Tibial nerve (tissue), 4 donors: ENCODE results near the gene TMED7. TPM values are rescaled to one million over a fixed set of nuclear protein-coding genes. Genes with fewer than 3 reads are reported as not detected.
"Not testable (repeated sequence)": the region's sequence is repeated elsewhere in the genome, so short reads cannot be mapped to it uniquely, and the experiment has no call there.

Experiments used
- DNase-seq, 2 donors: peaks; one replicate each; pipeline ENCODE4 v3.0.0-alpha.2; 2019; ENCODE audit warnings: low spot score in 2 of 2
- H3K27ac ChIP-seq, 4 donors: fragments of 200-600 bp; sonication (generic) in 3 of 4; one replicate each; pipeline ENCODE4 v1.5.1; 2017 to 2019; ENCODE audit warnings: mild to moderate bottlenecking in 1 of 4
- H3K27me3 ChIP-seq, 2 donors: fragments of 200-600 bp; sonication (generic) in 1 of 2; one replicate each; pipeline versions ENCODE4 v1.5.1 to v1.6.0; 2017 to 2019
- H3K36me3 ChIP-seq, 3 donors: fragments of 200-600 bp; sonication (generic); one replicate each; pipeline ENCODE4 v1.5.1; 2018 to 2019
- H3K4me1 ChIP-seq, 4 donors: fragments of 200-600 bp; sonication (generic) in 3 of 4; one replicate each; pipeline ENCODE4 v1.5.1; 2017 to 2019
- H3K4me3 ChIP-seq, 4 donors: fragments of 200-600 bp; sonication (generic) in 3 of 4; one replicate each; pipeline ENCODE4 v1.5.1; 2017 to 2019; ENCODE audit warnings: mild to moderate bottlenecking in 1 of 4, moderate library complexity in 1 of 4
- H3K9me3 ChIP-seq, 4 donors: fragments of 200-600 bp; sonication (generic) in 3 of 4; one replicate each; pipeline ENCODE4 v1.5.1; 2017 to 2019
- CTCF ChIP-seq, 5 experiments: fragments of 200-600 bp in 3 of 5; fragments of 450-650 bp in 2 of 5; sonication (generic) in 3 of 5; IDR thresholded peaks; one replicate each; pipeline ENCODE4 v1.5.1; 2016 to 2019; ENCODE audit warnings: antibody characterized with exemption in 5 of 5, mild to moderate bottlenecking in 3 of 5, moderate library complexity in 2 of 5
- EP300 ChIP-seq, 2 donors: sonication (generic); formaldehyde crosslinking; IDR thresholded peaks; one replicate each; pipeline ENCODE4 v1.6.1; 2017; ENCODE audit warnings: antibody characterized with exemption in 2 of 2, mild to moderate bottlenecking in 1 of 2
- POLR2A ChIP-seq, 2 donors: fragments of 450-650 bp; IDR thresholded peaks; one replicate each; pipeline ENCODE4 v1.6.1; 2017; ENCODE audit warnings: antibody characterized with exemption in 2 of 2, mild to moderate bottlenecking in 2 of 2, moderate library complexity in 2 of 2
- WGBS, 2 donors: methylation state at CpG; one replicate each; pipeline ENCODE4 v1.1.5; 2018; 5-methylcytosine and 5-hydroxymethylcytosine counted together
- total RNA-seq, 4 donors: library from RNA; depleted of rRNA; stranded (reverse); fragments of >200 nt; gene quantifications; one replicate each; pipeline ENCODE4 v1.1.0, GENCODE V29; 2016

Gene TMED7
- total RNA-seq, 4 donors from 2014 or later: 58.5 to 82.5 (median 76.4) TPM

- TF ChIP-seq EP300 (IDR thresholded peaks at IDR 0.05): no peak
- no peak for TF ChIP-seq POLR2A (IDR thresholded peaks at IDR 0.05)
- TF ChIP-seq CTCF (IDR thresholded peaks at IDR 0.05): no peak
- H3K4me1 ChIP-seq: peaks cover 0 to 4% (median 0%) of the 10 kb centered on the region in 4 donors
- no peaks in the 10 kb centered on the region for H3K36me3 ChIP-seq
- H3K4me3 ChIP-seq: no peak overlapping the region
- H3K9me3 ChIP-seq: peaks cover 0 to 7% (median 0%) of the 10 kb centered on the region in 4 donors
- 48 to 56% methylated on average over 1 of the region's 1 CpG for WGBS, 2 donors
- no peak overlapping the region for H3K27ac ChIP-seq
- no peaks in the 10 kb centered on the region for H3K27me3 ChIP-seq
- no peak for DNase-seq
Measured at GRCh38 chr5:115655994-115656393, 30.2 kb upstream of the TMED7 start.

DNA sequence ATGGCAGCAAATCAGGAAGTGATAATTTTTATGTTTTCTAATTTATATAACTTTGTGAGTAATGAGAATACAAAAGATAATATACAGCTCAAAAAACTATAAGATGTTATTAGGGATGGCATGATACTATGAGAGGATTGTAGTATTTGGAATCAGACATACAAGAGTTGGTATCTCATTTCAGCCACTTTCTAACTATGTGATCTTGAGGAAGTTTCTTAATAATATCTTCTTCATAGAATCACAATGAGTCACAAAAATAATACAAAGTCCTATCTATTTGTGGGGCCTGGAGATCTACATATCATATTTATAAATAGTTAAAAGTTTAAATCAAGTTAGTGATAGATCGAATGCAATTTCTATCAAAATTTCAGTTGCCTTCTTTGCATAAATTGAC is 23.7 kb upstream of the TMED7 start:
- Histone ChIP-seq H3K36me3 (no peaks in the 10 kb centered on the region), H3K27ac (no peak overlapping the region), H3K27me3 (no peaks in the 10 kb centered on the region), H3K4me1 (no peaks in the 10 kb centered on the region), H3K4me3 (no peak overlapping the region), H3K9me3 (no peaks in the 10 kb centered on the region)
- WGBS, 2 donors: 87 to 88% methylated on average over 1 of the region's 1 CpG
- no peak for DNase-seq
- TF ChIP-seq POLR2A (IDR thresholded peaks at IDR 0.05) (no peak), CTCF (IDR thresholded peaks at IDR 0.05) (no peak), EP300 (IDR thresholded peaks at IDR 0.05) (no peak)

DNA sequence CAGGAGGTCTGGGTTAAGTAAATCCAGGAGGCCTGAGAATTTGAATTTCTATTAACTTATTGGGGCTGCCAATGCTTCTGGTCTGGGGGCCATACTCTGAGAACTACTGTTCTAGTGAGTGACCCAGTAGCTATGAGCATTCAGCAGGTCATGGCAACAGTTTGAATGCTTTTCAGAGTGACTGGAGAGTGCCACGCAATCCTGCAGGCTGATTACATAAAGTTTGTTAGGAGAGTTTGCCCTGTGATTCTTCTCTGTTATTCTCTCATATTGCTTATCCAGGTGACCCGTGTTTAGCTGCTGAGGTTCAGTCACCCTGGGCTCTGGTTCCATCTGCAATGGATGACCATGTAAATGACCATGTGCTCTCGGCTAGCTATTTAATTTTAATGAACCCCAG is 22.2 kb upstream of the TMED7 start:
- Histone ChIP-seq H3K4me1 (no peaks in the 10 kb centered on the region), H3K4me3 (no peak overlapping the region), H3K27ac (no peak overlapping the region), H3K36me3 (no peaks in the 10 kb centered on the region), H3K9me3 (no peaks in the 10 kb centered on the region), H3K27me3 (no peaks in the 10 kb centered on the region)
- no peak for DNase-seq
- TF ChIP-seq EP300 (IDR thresholded peaks at IDR 0.05) (no peak), CTCF (IDR thresholded peaks at IDR 0.05) (no peak), POLR2A (IDR thresholded peaks at IDR 0.05) (no peak)
- WGBS, 2 donors: 76 to 78% methylated on average over 3 of the region's 3 CpGs

- not testable (repeated sequence) for H3K27me3 ChIP-seq, H3K36me3 ChIP-seq, H3K4me3 ChIP-seq, H3K9me3 ChIP-seq, H3K4me1 ChIP-seq, H3K27ac ChIP-seq, DNase-seq
- 83 to 85% methylated on average over 5 of the region's 5 CpGs for WGBS, 2 donors
Measured at GRCh38 chr5:115645386-115645785, 19.6 kb upstream of the TMED7 start.

GRCh38 chr5:115644046-115644445 is 18.2 kb upstream of the TMED7 start:
- no peak overlapping the region for H3K27ac ChIP-seq
- TF ChIP-seq POLR2A (IDR thresholded peaks at IDR 0.05) (no peak), EP300 (IDR thresholded peaks at IDR 0.05) (no peak), CTCF (IDR thresholded peaks at IDR 0.05) (no peak)
- H3K27me3 ChIP-seq: no peaks in the 10 kb centered on the region
- WGBS, 2 donors: 80 to 85% methylated on average over 2 of the region's 2 CpGs
- H3K36me3 ChIP-seq: no peaks in the 10 kb centered on the region
- H3K4me3 ChIP-seq: no peak overlapping the region
- no peak for DNase-seq
- H3K4me1 ChIP-seq: no peaks in the 10 kb centered on the region
- H3K9me3 ChIP-seq: no peaks in the 10 kb centered on the region

GRCh38 chr5:115641948-115642347 is 16.1 kb upstream of the TMED7 start:
- TF ChIP-seq CTCF (IDR thresholded peaks at IDR 0.05): no peak
- TF ChIP-seq POLR2A (IDR thresholded peaks at IDR 0.05): no peak
- no peak for TF ChIP-seq EP300 (IDR thresholded peaks at IDR 0.05)
- WGBS, 2 donors: 33 to 43% methylated on average over 1 of the region's 1 CpG
- Histone ChIP-seq H3K27me3 (no peaks in the 10 kb centered on the region), H3K9me3 (no peaks in the 10 kb centered on the region), H3K36me3 (no peaks in the 10 kb centered on the region), H3K4me1 (peaks cover 0 to 8% (median 0%) of the 10 kb centered on the region in 4 donors), H3K27ac (no peak overlapping the region), H3K4me3 (no peak overlapping the region)
- no peak for DNase-seq
